CD4-positive, CD25-positive, alpha-beta regulatory T cell (primary cell): ENCODE results near the gene PDPK1. TPM values are rescaled to one million over a fixed set of nuclear protein-coding genes. Genes with fewer than 3 reads are reported as not detected.
A peak's percentile ranks its signal among the peaks of the same experiment; 100 is the strongest.

Experiments used
- ATAC-seq, 2 donors: fragments of 150-1000 bp; cut with Tn5 transposase; one replicate each; pipeline ENCODE4 v1.10.0; 2021; ENCODE audit warnings: low read depth in 2 of 2, moderate number of reproducible peaks in 2 of 2, moderate library complexity in 1 of 2
- DNase-seq, 3 donors: peaks; one replicate each; pipeline versions ENCODE4 v3.0.0 to v3.0.0-alpha.2; 2012 to 2022; ENCODE audit warnings: mixed read lengths in 1 of 3
- H3K27ac ChIP-seq: one replicate; pipeline ENCODE4 v1.7.0; 2013; ENCODE audit warnings: mild to moderate bottlenecking, low read length; ENCODE audit not compliant: insufficient read depth, poor library complexity, severe bottlenecking
- H3K27me3 ChIP-seq: one replicate; pipeline ENCODE4 v1.7.0; 2013; ENCODE audit warnings: low read length; ENCODE audit not compliant: control insufficient read depth, insufficient read depth
- H3K36me3 ChIP-seq: one replicate; pipeline ENCODE4 v1.7.0; 2013; ENCODE audit warnings: mild to moderate bottlenecking, low read length, moderate library complexity; ENCODE audit not compliant: control insufficient read depth, insufficient read depth
- H3K4me1 ChIP-seq: 2 replicates; pipeline ENCODE4 v1.7.0; 2013; ENCODE audit warnings: mild to moderate bottlenecking, low read length; ENCODE audit not compliant: insufficient read depth, control insufficient read depth, poor library complexity, severe bottlenecking
- H3K4me3 ChIP-seq: one replicate; pipeline ENCODE4 v1.7.0; 2013; ENCODE audit warnings: low read depth, mild to moderate bottlenecking, low read length, moderate library complexity
- H3K9me3 ChIP-seq, 2 experiments: 1 replicate in 1 of 2; 2 replicates in 1 of 2; pipeline ENCODE4 v1.7.0; 2013; ENCODE audit warnings: low read length in 2 of 2, mild to moderate bottlenecking in 1 of 2, moderate library complexity in 1 of 2; ENCODE audit not compliant: control insufficient read depth in 2 of 2
- H3K27ac Mint-ChIP-seq, 3 donors: one replicate each; pipeline ENCODE4 v1.8.0; 2020 to 2022; ENCODE audit warnings: mild to moderate bottlenecking in 3 of 3, mixed read lengths in 3 of 3, moderate library complexity in 2 of 3
- H3K27me3 Mint-ChIP-seq: one replicate; pipeline ENCODE4 v1.8.0; 2022; ENCODE audit warnings: mild to moderate bottlenecking, mixed read lengths
- H3K36me3 Mint-ChIP-seq: one replicate; pipeline ENCODE4 v1.8.0; 2020; ENCODE audit warnings: mixed read lengths
- H3K4me1 Mint-ChIP-seq, 4 donors: one replicate each; pipeline ENCODE4 v1.8.0; 2020 to 2022; ENCODE audit warnings: mixed read lengths in 4 of 4, mild to moderate bottlenecking in 1 of 4
- H3K4me3 Mint-ChIP-seq, 4 donors: one replicate each; pipeline ENCODE4 v1.8.0; 2020 to 2022; ENCODE audit warnings: mild to moderate bottlenecking in 4 of 4, mixed read lengths in 4 of 4, moderate library complexity in 3 of 4
- H3K9me3 Mint-ChIP-seq, 7 donors: one replicate each; pipeline ENCODE4 v1.8.0; 2020 to 2022; ENCODE audit warnings: mixed read lengths in 7 of 7, mild to moderate bottlenecking in 3 of 7, moderate library complexity in 2 of 7
- polyA plus RNA-seq, 4 donors: library from polyadenylated mRNA; unstranded; fragments of 300-500 nt; fragmentation: Illumina TruSeq; gene quantifications; one replicate each; pipeline ENCODE4 v1.2.3, GENCODE V29; 2021
- total RNA-seq: library from RNA; stranded (reverse); gene quantifications from one replicate; pipeline ENCODE4 v1.2.3, GENCODE V29; 2022

The PDPK1 gene
- total and polyA plus RNA-seq, 5 donors from 2014 or later = 28.0 to 57.4 (median 30.5) TPM

- H3K4me3 Mint-ChIP-seq = no peak overlapping the region
Measured at GRCh38 chr16:2500918-2501750, 36.7 kb upstream of the PDPK1 start.

GRCh38 chr16:2501946-2502895, 35.6 kb upstream of the PDPK1 start:
- peaks cover 0 to 2% (median 0%) of the 10 kb centered on the region in 7 donors for H3K9me3 Mint-ChIP-seq
- H3K4me3 ChIP-seq = no peak overlapping the region
- no peak overlapping the region for H3K27ac Mint-ChIP-seq
- ATAC-seq (no peak), DNase-seq (no peak)
- peaks cover 5% of the 10 kb centered on the region for H3K4me1 ChIP-seq
- H3K4me1 Mint-ChIP-seq = peaks cover 0 to 2% (median 1%) of the 10 kb centered on the region in 4 donors
- no peaks in the 10 kb centered on the region for H3K36me3 Mint-ChIP-seq
- no peaks in the 10 kb centered on the region for H3K36me3 ChIP-seq
- no peaks in the 10 kb centered on the region for H3K27me3 ChIP-seq
- H3K9me3 ChIP-seq = no peaks in the 10 kb centered on the region
- H3K27ac ChIP-seq = no peak overlapping the region
- no peaks in the 10 kb centered on the region for H3K27me3 Mint-ChIP-seq
- H3K4me3 Mint-ChIP-seq = peak overlapping the region in 1 of 4 donors; percentile 8

More at GRCh38 chr16:2500918-2501750, 36.7 kb upstream of the PDPK1 start:
- H3K9me3 Mint-ChIP-seq = peaks cover 0 to 2% (median 0%) of the 10 kb centered on the region in 7 donors
- H3K36me3 Mint-ChIP-seq = no peaks in the 10 kb centered on the region
- peaks cover 0 to 2% (median 1%) of the 10 kb centered on the region in 4 donors for H3K4me1 Mint-ChIP-seq
- no peaks in the 10 kb centered on the region for H3K9me3 ChIP-seq
- H3K36me3 ChIP-seq = peaks cover 3% of the 10 kb centered on the region
- H3K4me1 ChIP-seq = peaks cover 5% of the 10 kb centered on the region
- H3K27ac Mint-ChIP-seq = no peak overlapping the region
- H3K27me3 ChIP-seq = no peaks in the 10 kb centered on the region
- H3K4me3 ChIP-seq = no peak overlapping the region
- H3K27ac ChIP-seq = no peak overlapping the region
- DNase-seq (peak; percentile 67 to 77 (median 76)), ATAC-seq (peak; percentile 85 to 87)
- H3K27me3 Mint-ChIP-seq = no peaks in the 10 kb centered on the region

- no peak for DNase-seq
- H3K27ac ChIP-seq = no peak overlapping the region
Measured at GRCh38 chr16:2505695-2506094, 32.1 kb upstream of the PDPK1 start.

GRCh38 chr16:2507052-2507659, 30.7 kb upstream of the PDPK1 start:
- Mint-ChIP-seq H3K9me3 (no peaks in the 10 kb centered on the region), H3K36me3 (no peaks in the 10 kb centered on the region), H3K27ac (no peak overlapping the region), H3K4me1 (peaks cover 0 to 3% (median 0%) of the 10 kb centered on the region in 4 donors), H3K4me3 (peak overlapping the region in 1 of 4 donors; percentile 32), H3K27me3 (no peaks in the 10 kb centered on the region)
- DNase-seq (no peak), ATAC-seq (peak; percentile 33 to 47)
- Histone ChIP-seq H3K4me1 (no peaks in the 10 kb centered on the region), H3K9me3 (no peaks in the 10 kb centered on the region), H3K27ac (no peak overlapping the region), H3K36me3 (no peaks in the 10 kb centered on the region), H3K4me3 (no peak overlapping the region), H3K27me3 (no peaks in the 10 kb centered on the region)

More at GRCh38 chr16:2505695-2506094, 32.1 kb upstream of the PDPK1 start:
- H3K27me3 ChIP-seq = no peaks in the 10 kb centered on the region
- no peaks in the 10 kb centered on the region for H3K9me3 ChIP-seq
- Mint-ChIP-seq H3K27ac (no peak overlapping the region), H3K27me3 (no peaks in the 10 kb centered on the region), H3K36me3 (no peaks in the 10 kb centered on the region), H3K4me3 (no peak overlapping the region), H3K9me3 (no peaks in the 10 kb centered on the region), H3K4me1 (peaks cover 0 to 2% (median 0%) of the 10 kb centered on the region in 4 donors)
- H3K4me1 ChIP-seq = peaks cover 5% of the 10 kb centered on the region
- no peak for ATAC-seq
- H3K4me3 ChIP-seq = no peak overlapping the region
- no peaks in the 10 kb centered on the region for H3K36me3 ChIP-seq

GRCh38 chr16:2507665-2508064, 30.2 kb upstream of the PDPK1 start:
- Histone ChIP-seq H3K4me1 (peaks cover under 1% of the 10 kb centered on the region), H3K4me3 (no peak overlapping the region), H3K27me3 (no peaks in the 10 kb centered on the region), H3K36me3 (no peaks in the 10 kb centered on the region), H3K27ac (no peak overlapping the region), H3K9me3 (no peaks in the 10 kb centered on the region)
- Mint-ChIP-seq H3K4me3 (no peak overlapping the region), H3K27ac (no peak overlapping the region), H3K9me3 (no peaks in the 10 kb centered on the region), H3K27me3 (no peaks in the 10 kb centered on the region), H3K4me1 (peaks cover 0 to 8% (median under 1%) of the 10 kb centered on the region in 4 donors), H3K36me3 (no peaks in the 10 kb centered on the region)
- DNase-seq (no peak), ATAC-seq (no peak)

GRCh38 chr16:2508722-2509400, 29.0 kb upstream of the PDPK1 start:
- no peaks in the 10 kb centered on the region for H3K36me3 Mint-ChIP-seq
- no peaks in the 10 kb centered on the region for H3K27me3 Mint-ChIP-seq
- no peak overlapping the region for H3K4me3 Mint-ChIP-seq
- no peaks in the 10 kb centered on the region for H3K36me3 ChIP-seq
- no peak overlapping the region for H3K27ac ChIP-seq
- peaks cover 8% of the 10 kb centered on the region for H3K4me1 ChIP-seq
- H3K9me3 Mint-ChIP-seq = no peaks in the 10 kb centered on the region
- DNase-seq (no peak), ATAC-seq (no peak)
- no peaks in the 10 kb centered on the region for H3K27me3 ChIP-seq
- no peaks in the 10 kb centered on the region for H3K9me3 ChIP-seq
- H3K4me3 ChIP-seq = no peak overlapping the region
- peaks cover 0 to 16% (median 1%) of the 10 kb centered on the region in 4 donors for H3K4me1 Mint-ChIP-seq
- no peak overlapping the region for H3K27ac Mint-ChIP-seq
